ENCODE results near the gene VWA5B1. TPM values are rescaled to one million over a fixed set of nuclear protein-coding genes. Genes with fewer than 3 reads are reported as not detected.

The VWA5B1 gene
- total and polyA plus RNA-seq, 2 experiments from 2014 or later: 0.16 to 1.0 TPM

GRCh38 chr1:20282533-20282932 lies 8.1 kb upstream of the VWA5B1 start:
- no peak overlapping the region for H3K4me3 Mint-ChIP-seq
- peaks cover 12% of the 10 kb centered on the region for H3K27me3 Mint-ChIP-seq (ENCODE audit: insufficient read depth, low read depth, poor library complexity)

DNA sequence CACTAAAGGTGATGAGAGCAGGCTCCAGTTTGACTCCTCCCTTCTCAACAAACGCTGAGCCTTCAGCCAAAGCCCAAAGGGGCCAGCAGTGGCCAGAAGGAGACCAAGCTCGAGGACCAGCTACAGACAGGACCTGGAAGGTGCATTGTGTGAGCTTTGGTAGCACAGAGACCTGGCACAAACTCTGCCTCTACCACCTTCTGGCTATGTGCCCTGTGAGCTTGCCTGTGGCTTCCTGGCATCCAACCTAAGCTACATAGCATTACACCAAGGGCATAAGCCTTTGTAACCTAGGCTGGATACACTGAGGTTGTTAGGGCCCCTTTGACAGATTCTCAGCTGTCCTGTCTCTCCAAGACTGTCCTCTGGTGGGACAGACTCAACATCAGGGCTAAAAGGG lies 6.6 kb upstream of the VWA5B1 start:
- ATAC-seq: no peak
- no peak overlapping the region for H3K4me3 Mint-ChIP-seq
- Histone ChIP-seq H3K9me2 (ENCODE audit: insufficient read depth) (no peaks in the 10 kb centered on the region), H4K20me1 (replicated peaks; ENCODE audit: insufficient read depth) (no peaks in the 10 kb centered on the region), H3K36me3 (ENCODE audit: insufficient read depth) (no peaks in the 10 kb centered on the region), H3K27me3 (ENCODE audit: insufficient read depth) (no peaks in the 10 kb centered on the region), H2AFZ (no peak overlapping the region), H3K4me2 (no peak overlapping the region), H3K27ac (ENCODE audit: low read depth) (no peak overlapping the region), H3K4me3 (no peak overlapping the region), H3K79me2 (replicated peaks; ENCODE audit: insufficient read depth) (no peaks in the 10 kb centered on the region), H3K4me1 (ENCODE audit: insufficient read depth) (peaks cover 6% of the 10 kb centered on the region; the same call in 1 of the 2 replicates), H3F3A (replicated peaks; ENCODE audit: low read depth) (no peaks in the 10 kb centered on the region)
- H3K36me3 Mint-ChIP-seq (ENCODE audit: low read depth): peaks cover 3% of the 10 kb centered on the region; the same call in 1 of the 3 replicates
- DNase-seq (ENCODE audit: low spot score): no peak
- H3K27me3 Mint-ChIP-seq (ENCODE audit: insufficient read depth, low read depth, poor library complexity): peaks cover 12% of the 10 kb centered on the region
- H3K27ac Mint-ChIP-seq: no peak overlapping the region
- H3K9me3 Mint-ChIP-seq: peaks cover 11% of the 10 kb centered on the region
- H3K4me1 Mint-ChIP-seq: peaks cover 22% of the 10 kb centered on the region
- TF ChIP-seq CREB1 (CRISPR knock-in tag; IDR thresholded peaks at IDR 0.05; ENCODE audit: low read depth) (no peak), EZH2 (IDR thresholded peaks at IDR 0.05; ENCODE audit: low read depth, unreplicated experiment) (no peak), STAT1 (IDR thresholded peaks at IDR 0.05; ENCODE audit: unreplicated experiment) (no peak), POLR2AphosphoS5 (IDR thresholded peaks at IDR 0.05; ENCODE audit: low read depth) (no peak), JUNB (IDR thresholded peaks at IDR 0.05; ENCODE audit: unreplicated experiment) (no peak), ZNF331 (CRISPR knock-in tag; IDR thresholded peaks at IDR 0.05; ENCODE audit: low read depth) (no peak)
- TF ChIP-seq, protein P1, sequence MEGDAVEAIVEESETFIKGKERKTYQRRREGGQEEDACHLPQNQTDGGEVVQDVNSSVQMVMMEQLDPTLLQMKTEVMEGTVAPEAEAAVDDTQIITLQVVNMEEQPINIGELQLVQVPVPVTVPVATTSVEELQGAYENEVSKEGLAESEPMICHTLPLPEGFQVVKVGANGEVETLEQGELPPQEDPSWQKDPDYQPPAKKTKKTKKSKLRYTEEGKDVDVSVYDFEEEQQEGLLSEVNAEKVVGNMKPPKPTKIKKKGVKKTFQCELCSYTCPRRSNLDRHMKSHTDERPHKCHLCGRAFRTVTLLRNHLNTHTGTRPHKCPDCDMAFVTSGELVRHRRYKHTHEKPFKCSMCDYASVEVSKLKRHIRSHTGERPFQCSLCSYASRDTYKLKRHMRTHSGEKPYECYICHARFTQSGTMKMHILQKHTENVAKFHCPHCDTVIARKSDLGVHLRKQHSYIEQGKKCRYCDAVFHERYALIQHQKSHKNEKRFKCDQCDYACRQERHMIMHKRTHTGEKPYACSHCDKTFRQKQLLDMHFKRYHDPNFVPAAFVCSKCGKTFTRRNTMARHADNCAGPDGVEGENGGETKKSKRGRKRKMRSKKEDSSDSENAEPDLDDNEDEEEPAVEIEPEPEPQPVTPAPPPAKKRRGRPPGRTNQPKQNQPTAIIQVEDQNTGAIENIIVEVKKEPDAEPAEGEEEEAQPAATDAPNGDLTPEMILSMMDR (conservative IDR thresholded peaks at IDR 0.05; ENCODE audit: low read depth in 2 of 2): no peak
- TF ChIP-seq, protein P2, sequence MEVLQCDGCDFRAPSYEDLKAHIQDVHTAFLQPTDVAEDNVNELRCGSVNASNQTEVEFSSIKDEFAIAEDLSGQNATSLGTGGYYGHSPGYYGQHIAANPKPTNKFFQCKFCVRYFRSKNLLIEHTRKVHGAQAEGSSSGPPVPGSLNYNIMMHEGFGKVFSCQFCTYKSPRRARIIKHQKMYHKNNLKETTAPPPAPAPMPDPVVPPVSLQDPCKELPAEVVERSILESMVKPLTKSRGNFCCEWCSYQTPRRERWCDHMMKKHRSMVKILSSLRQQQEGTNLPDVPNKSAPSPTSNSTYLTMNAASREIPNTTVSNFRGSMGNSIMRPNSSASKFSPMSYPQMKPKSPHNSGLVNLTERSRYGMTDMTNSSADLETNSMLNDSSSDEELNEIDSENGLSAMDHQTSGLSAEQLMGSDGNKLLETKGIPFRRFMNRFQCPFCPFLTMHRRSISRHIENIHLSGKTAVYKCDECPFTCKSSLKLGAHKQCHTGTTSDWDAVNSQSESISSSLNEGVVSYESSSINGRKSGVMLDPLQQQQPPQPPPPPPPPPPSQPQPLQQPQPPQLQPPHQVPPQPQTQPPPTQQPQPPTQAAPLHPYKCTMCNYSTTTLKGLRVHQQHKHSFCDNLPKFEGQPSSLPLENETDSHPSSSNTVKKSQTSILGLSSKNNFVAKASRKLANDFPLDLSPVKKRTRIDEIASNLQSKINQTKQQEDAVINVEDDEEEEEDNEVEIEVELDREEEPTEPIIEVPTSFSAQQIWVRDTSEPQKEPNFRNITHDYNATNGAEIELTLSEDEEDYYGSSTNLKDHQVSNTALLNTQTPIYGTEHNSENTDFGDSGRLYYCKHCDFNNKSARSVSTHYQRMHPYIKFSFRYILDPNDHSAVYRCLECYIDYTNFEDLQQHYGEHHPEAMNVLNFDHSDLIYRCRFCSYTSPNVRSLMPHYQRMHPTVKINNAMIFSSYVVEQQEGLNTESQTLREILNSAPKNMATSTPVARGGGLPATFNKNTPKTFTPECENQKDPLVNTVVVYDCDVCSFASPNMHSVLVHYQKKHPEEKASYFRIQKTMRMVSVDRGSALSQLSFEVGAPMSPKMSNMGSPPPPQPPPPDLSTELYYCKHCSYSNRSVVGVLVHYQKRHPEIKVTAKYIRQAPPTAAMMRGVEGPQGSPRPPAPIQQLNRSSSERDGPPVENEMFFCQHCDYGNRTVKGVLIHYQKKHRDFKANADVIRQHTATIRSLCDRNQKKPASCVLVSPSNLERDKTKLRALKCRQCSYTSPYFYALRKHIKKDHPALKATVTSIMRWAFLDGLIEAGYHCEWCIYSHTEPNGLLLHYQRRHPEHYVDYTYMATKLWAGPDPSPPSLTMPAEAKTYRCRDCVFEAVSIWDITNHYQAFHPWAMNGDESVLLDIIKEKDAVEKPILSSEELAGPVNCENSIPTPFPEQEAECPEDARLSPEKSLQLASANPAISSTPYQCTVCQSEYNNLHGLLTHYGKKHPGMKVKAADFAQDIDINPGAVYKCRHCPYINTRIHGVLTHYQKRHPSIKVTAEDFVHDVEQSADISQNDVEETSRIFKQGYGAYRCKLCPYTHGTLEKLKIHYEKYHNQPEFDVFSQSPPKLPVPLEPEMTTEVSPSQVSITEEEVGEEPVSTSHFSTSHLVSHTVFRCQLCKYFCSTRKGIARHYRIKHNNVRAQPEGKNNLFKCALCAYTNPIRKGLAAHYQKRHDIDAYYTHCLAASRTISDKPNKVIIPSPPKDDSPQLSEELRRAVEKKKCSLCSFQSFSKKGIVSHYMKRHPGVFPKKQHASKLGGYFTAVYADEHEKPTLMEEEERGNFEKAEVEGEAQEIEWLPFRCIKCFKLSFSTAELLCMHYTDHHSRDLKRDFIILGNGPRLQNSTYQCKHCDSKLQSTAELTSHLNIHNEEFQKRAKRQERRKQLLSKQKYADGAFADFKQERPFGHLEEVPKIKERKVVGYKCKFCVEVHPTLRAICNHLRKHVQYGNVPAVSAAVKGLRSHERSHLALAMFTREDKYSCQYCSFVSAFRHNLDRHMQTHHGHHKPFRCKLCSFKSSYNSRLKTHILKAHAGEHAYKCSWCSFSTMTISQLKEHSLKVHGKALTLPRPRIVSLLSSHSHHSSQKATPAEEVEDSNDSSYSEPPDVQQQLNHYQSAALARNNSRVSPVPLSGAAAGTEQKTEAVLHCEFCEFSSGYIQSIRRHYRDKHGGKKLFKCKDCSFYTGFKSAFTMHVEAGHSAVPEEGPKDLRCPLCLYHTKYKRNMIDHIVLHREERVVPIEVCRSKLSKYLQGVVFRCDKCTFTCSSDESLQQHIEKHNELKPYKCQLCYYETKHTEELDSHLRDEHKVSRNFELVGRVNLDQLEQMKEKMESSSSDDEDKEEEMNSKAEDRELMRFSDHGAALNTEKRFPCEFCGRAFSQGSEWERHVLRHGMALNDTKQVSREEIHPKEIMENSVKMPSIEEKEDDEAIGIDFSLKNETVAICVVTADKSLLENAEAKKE (CRISPR knock-in tag; IDR thresholded peaks at IDR 0.05): no peak
- TF ChIP-seq, protein P3, sequence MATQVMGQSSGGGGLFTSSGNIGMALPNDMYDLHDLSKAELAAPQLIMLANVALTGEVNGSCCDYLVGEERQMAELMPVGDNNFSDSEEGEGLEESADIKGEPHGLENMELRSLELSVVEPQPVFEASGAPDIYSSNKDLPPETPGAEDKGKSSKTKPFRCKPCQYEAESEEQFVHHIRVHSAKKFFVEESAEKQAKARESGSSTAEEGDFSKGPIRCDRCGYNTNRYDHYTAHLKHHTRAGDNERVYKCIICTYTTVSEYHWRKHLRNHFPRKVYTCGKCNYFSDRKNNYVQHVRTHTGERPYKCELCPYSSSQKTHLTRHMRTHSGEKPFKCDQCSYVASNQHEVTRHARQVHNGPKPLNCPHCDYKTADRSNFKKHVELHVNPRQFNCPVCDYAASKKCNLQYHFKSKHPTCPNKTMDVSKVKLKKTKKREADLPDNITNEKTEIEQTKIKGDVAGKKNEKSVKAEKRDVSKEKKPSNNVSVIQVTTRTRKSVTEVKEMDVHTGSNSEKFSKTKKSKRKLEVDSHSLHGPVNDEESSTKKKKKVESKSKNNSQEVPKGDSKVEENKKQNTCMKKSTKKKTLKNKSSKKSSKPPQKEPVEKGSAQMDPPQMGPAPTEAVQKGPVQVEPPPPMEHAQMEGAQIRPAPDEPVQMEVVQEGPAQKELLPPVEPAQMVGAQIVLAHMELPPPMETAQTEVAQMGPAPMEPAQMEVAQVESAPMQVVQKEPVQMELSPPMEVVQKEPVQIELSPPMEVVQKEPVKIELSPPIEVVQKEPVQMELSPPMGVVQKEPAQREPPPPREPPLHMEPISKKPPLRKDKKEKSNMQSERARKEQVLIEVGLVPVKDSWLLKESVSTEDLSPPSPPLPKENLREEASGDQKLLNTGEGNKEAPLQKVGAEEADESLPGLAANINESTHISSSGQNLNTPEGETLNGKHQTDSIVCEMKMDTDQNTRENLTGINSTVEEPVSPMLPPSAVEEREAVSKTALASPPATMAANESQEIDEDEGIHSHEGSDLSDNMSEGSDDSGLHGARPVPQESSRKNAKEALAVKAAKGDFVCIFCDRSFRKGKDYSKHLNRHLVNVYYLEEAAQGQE (IDR thresholded peaks at IDR 0.05; ENCODE audit: unreplicated experiment): no peak

More at GRCh38 chr1:20282533-20282932, 8.1 kb upstream of the VWA5B1 start:
- Mint-ChIP-seq H3K9me3 (peaks cover 11% of the 10 kb centered on the region), H3K4me1 (peaks cover 34% of the 10 kb centered on the region), H3K36me3 (ENCODE audit: low read depth) (peaks cover 3% of the 10 kb centered on the region; the same call in 1 of the 3 replicates), H3K27ac (no peak overlapping the region)
- no peak overlapping the region for H3K4me2 ChIP-seq
- DNase-seq (ENCODE audit: low spot score) (no peak), ATAC-seq (no peak; the same call in 2 of the 3 replicates)
- H3K4me3 ChIP-seq: no peak overlapping the region
- H3K79me2 ChIP-seq (replicated peaks; ENCODE audit: insufficient read depth): no peaks in the 10 kb centered on the region
- H3K36me3 ChIP-seq (ENCODE audit: insufficient read depth): no peaks in the 10 kb centered on the region
- no peaks in the 10 kb centered on the region for H3F3A ChIP-seq (replicated peaks; ENCODE audit: low read depth)
- no peak overlapping the region for H3K27ac ChIP-seq (ENCODE audit: low read depth)
- no peaks in the 10 kb centered on the region for H3K27me3 ChIP-seq (ENCODE audit: insufficient read depth)
- H2AFZ ChIP-seq: no peak overlapping the region
- H3K4me1 ChIP-seq (ENCODE audit: insufficient read depth): peaks cover 14% of the 10 kb centered on the region
- no peaks in the 10 kb centered on the region for H4K20me1 ChIP-seq (replicated peaks; ENCODE audit: insufficient read depth)
- TF ChIP-seq EZH2phosphoT487 (IDR thresholded peaks at IDR 0.05; ENCODE audit: unreplicated experiment): no peak
- H3K9me2 ChIP-seq (ENCODE audit: insufficient read depth): no peaks in the 10 kb centered on the region

Data from GM23338 (cell line).